Dedifferentiated amniotic fluid mesenchymal stem cell (primary cell): ENCODE results near the gene GPC5.

Experiments
- DNase-seq: peaks from one replicate; pipeline ENCODE4 v3.0.0-alpha.2; 2016; ENCODE audit errors: extremely low spot score

Gene GPC5

DNA sequence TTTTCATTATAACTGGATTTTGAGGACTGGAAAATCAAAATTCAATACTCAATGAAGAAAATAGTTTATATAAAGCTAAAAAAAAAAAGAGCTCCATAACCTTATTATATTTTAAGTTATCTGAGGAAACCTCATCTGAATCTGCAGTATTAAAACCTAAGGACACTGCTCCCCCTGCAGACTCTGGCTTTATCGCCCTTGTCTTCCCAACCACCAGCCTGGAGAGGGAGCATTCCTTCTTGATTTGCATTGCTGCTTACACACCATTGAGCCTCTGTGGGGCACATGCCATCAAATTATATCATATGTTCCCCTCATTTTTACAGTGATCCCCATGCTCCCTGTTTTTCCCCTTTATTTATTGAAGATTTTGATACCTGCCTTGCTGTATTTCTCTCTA lies 956.8 kb downstream of the GPC5 start:
- no peak for DNase-seq

DNA sequence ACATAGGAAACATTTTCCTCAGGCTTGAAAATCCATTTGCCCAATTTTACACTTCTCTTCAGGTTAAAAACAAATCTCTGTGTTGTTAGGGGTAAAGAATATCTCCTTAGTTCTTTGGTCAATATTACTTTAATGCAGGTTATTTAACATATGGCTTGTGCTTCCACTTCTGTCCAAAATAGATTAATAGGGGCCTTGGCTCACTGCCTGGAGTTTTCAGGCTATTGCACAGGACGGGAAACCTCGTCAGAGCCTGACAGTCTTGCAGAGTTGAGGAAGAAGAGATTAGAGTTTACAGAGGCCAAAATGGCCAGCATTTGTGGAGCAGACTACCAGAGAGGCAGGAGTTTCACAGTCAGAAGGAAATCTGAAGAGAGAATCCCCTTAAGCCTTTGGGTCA lies 964.3 kb downstream of the GPC5 start:
- no peak for DNase-seq

- DNase-seq, result no peak
Measured at GRCh38 chr13:92365904-92366303, 967.5 kb downstream of the GPC5 start.

DNA sequence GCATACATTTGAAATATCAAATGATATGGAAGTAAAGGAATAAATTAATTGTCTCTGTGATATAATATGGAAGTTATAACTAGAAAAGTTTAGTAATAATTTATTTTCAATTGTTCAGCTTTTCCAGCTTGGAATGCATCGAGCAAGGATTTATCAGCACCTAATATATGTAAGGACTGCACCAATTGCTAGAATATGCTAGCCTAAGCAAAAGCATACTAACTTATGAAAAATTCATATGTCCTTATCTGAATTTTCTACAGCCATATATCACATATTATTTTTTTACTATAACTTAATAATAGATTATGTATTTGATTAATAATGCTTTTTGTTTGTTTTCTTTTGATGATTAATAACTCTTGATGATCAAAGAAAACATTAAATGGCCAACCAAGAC lies 979.0 kb downstream of the GPC5 start:
- no peak for DNase-seq

DNA sequence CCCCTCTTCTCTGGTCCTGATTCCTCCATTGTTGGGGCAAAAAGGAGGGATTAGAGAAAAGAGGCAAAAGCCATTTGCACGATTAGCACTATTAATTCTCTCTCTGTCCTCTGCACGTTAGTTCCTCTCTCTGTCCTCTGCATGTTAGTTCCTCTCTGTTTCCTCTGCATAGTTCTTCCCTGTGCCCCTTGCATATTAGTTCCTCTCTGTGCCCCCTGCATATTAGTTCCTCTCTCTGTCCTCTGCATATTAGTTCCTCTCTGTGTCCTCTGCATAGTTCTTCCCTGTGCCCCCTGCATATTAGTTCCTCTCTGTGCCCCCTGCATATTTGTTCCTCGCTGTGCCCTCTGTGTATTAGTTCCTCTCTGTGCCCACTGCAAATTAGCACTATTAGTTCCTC lies 981.0 kb downstream of the GPC5 start:
- no peak for DNase-seq

GRCh38 chr13:92384410-92384809 lies 986.0 kb downstream of the GPC5 start:
- no peak for DNase-seq

- no peak for DNase-seq
Measured at GRCh38 chr13:92387245-92387644, 988.8 kb downstream of the GPC5 start.

- no peak for DNase-seq
Measured at GRCh38 chr13:92390217-92390616, 991.8 kb downstream of the GPC5 start.

- no peak for DNase-seq
Measured at GRCh38 chr13:92403606-92404005, 1005.2 kb downstream of the GPC5 start.

DNA sequence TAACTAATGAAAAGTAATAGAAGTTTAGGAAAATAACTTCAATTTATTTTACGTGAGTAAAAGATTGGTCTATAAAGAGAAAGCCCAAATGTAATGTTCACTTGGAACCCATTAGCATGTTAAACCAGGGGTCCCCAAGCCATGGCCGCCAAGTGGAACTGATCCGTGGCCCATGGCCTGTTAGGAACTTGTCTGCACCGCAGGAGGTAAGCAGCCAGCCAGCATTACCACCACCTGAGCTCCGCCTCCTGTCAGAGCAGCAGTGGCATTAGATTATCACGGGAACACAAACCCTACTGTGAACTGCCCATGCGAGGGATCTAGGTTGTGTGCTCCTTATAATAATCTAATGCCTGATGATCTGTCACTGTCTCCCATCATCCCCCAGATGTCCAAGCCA lies 1009.4 kb downstream of the GPC5 start:
- no peak for DNase-seq

DNA sequence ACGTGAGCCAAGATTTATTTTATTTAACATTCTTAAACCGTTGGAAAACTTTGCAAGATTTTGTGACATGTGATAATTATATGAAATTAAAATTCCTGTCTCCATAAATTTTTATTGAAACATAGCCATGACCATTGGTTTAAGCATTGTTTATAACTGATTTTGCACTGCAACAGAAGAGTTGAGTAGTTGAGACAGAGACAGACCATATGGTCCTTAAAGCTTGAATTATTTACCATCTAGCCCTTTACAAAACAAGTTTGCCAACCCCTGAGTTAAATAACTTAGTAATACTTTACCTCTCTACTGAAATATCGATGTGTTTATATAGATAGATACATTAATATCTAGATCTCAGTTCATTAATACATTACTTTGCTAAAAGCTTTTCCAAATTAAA lies 1014.1 kb downstream of the GPC5 start:
- no peak for DNase-seq

DNA sequence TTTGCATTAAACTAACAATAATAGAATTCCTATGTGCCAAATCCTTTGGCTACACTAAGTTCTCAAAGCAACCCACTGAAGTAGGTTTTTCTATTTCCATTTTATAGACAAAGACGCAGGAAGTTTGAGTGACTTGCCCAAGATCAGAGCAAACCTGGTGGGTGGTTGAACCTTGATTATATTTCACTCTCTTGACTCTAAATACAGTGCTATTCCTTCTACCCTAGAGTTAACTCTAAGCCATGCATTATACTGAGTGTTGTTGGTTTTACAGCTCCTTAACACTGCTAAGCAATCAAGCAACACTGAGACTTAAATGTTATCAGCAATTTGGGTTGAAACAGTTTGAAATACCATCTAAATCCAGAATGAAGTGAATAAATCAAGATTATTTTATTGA lies 1014.6 kb downstream of the GPC5 start:
- DNase-seq, result no peak

DNA sequence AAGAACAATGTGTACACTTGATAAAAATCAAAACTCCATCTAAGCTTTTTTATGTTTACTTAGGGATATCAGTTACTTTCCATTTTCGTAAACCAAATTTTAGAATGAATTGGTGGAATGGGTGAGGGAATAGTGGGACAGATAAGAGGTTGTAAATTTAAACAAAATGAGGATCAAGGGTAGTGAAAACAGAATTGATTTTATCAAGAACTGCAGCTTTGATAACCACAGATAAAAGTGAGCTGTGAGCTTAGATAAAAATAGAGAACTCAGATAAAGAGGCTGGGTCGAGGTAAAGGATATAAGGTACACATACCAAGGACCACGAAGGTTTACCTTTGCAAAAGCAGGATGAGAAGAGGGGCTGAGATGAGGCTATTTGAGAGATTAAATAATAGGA lies 1015.0 kb downstream of the GPC5 start:
- DNase-seq, result no peak

DNA sequence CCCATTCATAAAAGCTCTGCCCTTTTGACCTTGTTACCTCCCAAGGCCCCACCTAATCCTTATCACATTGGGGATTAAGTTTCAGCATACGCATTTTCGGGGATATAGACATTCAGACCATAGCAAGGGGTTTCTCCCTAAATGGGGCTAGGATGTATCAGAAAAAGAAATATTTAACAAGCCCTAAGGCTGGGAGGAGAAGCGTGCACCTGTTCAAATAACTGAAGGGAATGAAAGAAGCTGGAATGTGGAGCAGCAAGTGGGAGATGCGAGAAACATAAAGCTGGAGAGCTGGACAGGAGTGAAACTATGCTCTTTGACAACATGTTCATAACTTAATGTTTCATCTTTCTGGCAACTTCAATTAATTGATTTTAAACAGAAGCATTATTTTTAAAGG lies 1016.4 kb downstream of the GPC5 start:
- no peak for DNase-seq

GRCh38 chr13:92415781-92416180 lies 1017.4 kb downstream of the GPC5 start:
- DNase-seq, result no peak

GRCh38 chr13:92418818-92419412 lies 1020.5 kb downstream of the GPC5 start:
- no peak for DNase-seq

DNA sequence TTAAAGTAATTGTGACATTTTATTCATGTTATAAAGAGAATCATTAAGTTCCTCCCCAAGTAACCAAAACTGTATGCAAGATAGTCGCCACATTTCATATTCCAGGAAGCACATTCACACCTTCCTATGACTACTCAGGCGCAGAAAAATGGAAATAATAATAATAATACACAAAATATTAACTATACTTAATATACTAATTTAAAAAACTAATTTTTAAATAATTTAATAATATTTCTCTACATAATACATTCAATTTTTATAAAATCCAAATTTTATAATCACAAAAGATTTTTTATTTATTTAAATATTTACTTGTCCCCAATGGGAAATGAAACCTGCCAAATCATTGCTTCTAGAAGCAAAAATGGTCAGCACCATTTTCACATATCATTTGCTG lies 1030.8 kb downstream of the GPC5 start:
- DNase-seq, result no peak

DNA sequence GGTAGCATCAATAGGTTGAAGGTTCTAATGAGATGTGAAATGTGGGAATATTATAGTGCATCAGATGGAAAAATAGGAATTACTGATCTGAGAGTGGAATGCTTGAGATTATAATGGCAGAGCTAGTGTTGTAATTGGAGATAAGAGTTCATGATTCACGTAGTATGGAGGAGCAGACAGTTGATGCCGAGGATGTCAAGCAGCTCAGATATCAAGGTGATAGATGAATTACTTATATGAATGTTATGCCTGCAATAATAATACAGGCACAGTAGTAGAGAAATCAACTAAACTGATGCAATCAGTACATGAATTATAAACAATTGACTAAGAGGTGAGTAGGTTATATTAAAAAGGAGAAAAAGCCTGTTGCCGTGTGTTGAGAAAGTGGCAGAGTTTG lies 1035.0 kb downstream of the GPC5 start:
- no peak for DNase-seq

GRCh38 chr13:92433963-92434362 lies 1035.5 kb downstream of the GPC5 start:
- no peak for DNase-seq

GRCh38 chr13:92436924-92437323 lies 1038.5 kb downstream of the GPC5 start:
- DNase-seq, result no peak

DNA sequence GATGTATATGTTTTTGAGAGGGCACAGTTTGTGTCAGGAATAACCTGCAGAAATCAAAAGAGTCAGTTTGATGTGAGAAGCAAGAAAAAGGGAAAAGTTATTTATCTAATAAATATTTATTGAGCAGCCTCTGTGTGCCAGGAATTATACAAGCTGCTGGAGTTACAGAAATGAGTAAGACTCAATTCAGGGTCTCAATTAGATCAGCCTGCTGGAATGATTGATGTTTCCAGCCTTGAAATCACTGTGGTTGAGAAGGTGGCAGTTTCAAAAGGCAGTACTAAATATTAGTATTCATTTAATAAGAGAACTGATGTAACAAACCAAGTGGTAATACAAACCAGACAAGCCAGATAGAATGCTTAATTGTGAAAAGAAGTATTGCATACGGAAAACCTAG lies 1045.8 kb downstream of the GPC5 start:
- DNase-seq, result no peak

- no peak for DNase-seq
Measured at GRCh38 chr13:92451060-92451459, 1052.6 kb downstream of the GPC5 start.

DNA sequence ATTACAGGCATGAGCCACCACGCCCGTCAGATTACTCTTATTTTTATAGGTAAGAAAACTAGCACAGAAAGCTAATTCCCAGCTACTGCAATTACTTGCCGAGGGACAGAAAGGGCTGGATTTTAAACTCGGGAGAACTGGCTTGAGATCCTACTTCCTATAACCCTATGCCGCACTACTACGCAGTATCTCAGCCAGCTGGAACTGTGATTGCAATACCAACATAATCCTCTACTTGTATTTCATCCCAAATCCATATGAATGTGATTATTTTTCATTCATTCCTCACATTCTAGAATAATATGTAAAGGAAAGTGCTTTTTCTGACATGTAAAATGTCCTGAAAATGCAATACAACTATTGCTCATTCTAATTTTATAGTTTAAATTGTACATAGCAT lies 1054.4 kb downstream of the GPC5 start:
- no peak for DNase-seq

- no peak for DNase-seq
Measured at GRCh38 chr13:92459306-92459705, 1060.9 kb downstream of the GPC5 start.

- no peak for DNase-seq
Measured at GRCh38 chr13:92460479-92460878, 1062.1 kb downstream of the GPC5 start.
